ENCODE data around the gene ACAP3.

ACAP3 gene

DNA sequence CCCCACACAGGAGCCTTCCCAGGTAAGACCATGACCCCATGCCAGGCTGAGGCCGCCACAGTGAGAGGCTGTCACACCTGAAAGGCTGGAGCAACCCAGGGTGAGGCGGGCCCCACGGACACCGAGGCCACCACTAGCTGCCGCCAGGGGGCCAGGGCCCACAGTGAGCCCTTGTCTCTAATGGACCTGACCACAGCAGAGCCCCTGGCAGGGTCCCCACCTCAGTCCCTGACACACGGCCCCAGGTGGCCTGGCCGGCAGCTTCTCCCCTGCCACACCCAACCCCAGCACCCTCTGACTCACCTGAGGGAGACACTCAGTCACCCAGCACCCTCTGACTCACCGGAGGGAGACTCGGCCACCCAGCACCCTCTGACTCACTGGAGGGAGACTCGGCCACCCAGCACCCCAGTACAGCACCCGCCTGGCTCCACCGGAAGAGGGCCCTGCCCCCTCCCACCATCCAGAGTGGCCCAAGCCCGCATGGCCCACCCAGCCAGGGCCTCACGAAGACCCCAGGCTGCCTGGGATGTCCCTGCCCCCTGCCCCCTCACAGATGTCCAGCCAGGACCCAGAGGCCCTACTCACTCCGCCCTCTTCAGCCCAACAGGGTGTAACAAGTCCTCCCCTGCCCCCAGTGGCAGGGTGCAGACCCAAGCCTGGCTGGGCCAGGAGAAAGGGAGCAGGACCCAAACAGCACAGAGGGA, 37.1 kb upstream of the ACAP3 start:
- H3K4me3 ChIP-seq (ENCODE audit: low read depth, low read length), result no peak overlapping the region
- TF ChIP-seq, protein P1, sequence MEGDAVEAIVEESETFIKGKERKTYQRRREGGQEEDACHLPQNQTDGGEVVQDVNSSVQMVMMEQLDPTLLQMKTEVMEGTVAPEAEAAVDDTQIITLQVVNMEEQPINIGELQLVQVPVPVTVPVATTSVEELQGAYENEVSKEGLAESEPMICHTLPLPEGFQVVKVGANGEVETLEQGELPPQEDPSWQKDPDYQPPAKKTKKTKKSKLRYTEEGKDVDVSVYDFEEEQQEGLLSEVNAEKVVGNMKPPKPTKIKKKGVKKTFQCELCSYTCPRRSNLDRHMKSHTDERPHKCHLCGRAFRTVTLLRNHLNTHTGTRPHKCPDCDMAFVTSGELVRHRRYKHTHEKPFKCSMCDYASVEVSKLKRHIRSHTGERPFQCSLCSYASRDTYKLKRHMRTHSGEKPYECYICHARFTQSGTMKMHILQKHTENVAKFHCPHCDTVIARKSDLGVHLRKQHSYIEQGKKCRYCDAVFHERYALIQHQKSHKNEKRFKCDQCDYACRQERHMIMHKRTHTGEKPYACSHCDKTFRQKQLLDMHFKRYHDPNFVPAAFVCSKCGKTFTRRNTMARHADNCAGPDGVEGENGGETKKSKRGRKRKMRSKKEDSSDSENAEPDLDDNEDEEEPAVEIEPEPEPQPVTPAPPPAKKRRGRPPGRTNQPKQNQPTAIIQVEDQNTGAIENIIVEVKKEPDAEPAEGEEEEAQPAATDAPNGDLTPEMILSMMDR (IDR thresholded peaks at IDR 0.05; ENCODE audit: low read depth, low read length), result no peak
- TF ChIP-seq, protein P2, sequence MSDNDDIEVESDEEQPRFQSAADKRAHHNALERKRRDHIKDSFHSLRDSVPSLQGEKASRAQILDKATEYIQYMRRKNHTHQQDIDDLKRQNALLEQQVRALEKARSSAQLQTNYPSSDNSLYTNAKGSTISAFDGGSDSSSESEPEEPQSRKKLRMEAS (IDR thresholded peaks at IDR 0.05; ENCODE audit: low read depth, low read length), result no peak
- TF ChIP-seq POLR2A (IDR thresholded peaks at IDR 0.05; ENCODE audit: extremely low read depth, insufficient read length) (no peak), MYC (IDR thresholded peaks at IDR 0.05; ENCODE audit: low read depth, low read length) (no peak)
- no peak for DNase-seq (ENCODE audit: low read depth)

DNA sequence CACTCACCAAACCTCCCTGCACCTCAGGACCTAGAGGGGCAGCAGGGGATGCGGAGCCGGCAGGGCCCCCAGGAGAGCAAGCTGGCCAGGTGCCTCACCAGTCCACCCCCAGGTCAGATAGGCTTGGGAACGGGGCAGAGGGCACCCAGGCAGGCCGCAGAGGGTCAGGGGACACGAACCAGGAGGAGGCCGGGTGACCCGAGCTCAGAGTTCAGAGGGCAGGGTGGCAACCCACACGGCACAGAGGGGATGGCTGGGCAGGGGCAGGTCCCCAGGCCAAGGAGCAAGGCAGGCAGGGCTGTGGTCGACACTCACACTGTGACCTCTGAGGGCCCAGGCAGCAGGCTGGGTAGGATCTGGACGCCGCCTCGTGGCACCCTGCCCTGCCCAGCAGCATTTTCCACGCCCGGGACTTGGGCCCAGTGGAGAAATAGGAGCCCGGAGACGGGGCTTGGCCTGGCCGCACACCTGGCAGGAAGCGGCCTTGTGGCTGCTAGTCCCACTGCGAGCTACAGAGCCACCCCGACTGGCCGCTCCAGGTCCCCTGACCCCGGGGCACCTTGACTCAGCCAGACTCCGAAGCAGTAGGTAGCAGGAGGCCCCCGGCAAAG, 36.2 kb upstream of the ACAP3 start:
- DNase-seq (ENCODE audit: low read depth), result no peak
- TF ChIP-seq, protein P2 (IDR thresholded peaks at IDR 0.05; ENCODE audit: low read depth, low read length), result no peak
- TF ChIP-seq MYC (IDR thresholded peaks at IDR 0.05; ENCODE audit: low read depth, low read length) (no peak), POLR2A (IDR thresholded peaks at IDR 0.05; ENCODE audit: extremely low read depth, insufficient read length) (no peak)
- TF ChIP-seq, protein P1 (IDR thresholded peaks at IDR 0.05; ENCODE audit: low read depth, low read length), result no peak
- H3K4me3 ChIP-seq (ENCODE audit: low read depth, low read length), result no peak overlapping the region

DNA sequence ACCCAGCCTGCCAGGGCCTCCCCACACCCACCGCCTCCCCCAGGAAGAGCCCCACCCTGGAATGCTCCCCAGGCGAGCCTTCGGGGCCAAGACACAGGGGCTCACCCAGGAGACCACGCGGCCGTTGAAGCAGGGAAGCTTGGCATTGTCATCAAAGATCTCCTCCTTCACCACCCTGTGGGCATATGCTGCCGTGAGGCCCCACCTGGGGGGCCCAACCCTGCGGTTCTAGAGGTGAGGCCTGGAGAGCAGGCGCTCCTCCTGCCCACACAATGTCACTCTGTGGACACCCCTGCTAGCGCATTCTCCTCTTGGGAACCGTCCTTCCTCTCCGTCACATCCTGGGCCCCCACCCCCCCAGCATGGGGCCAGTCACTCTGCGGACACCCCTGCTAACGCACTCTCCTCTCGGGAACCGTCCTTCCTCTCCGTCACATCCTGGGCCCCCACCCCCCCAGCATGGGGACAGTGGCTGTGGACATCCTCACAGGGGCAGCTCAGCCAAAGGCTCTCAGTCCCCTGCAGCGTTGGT, 34.9 kb upstream of the ACAP3 start:
- TF ChIP-seq, protein P2 (IDR thresholded peaks at IDR 0.05; ENCODE audit: low read depth, low read length), result no peak
- TF ChIP-seq MYC (IDR thresholded peaks at IDR 0.05; ENCODE audit: low read depth, low read length) (no peak), POLR2A (IDR thresholded peaks at IDR 0.05; ENCODE audit: extremely low read depth, insufficient read length) (no peak)
- TF ChIP-seq, protein P1 (IDR thresholded peaks at IDR 0.05; ENCODE audit: low read depth, low read length), result no peak
- no peak overlapping the region for H3K4me3 ChIP-seq (ENCODE audit: low read depth, low read length)
- no peak for DNase-seq (ENCODE audit: low read depth)

DNA sequence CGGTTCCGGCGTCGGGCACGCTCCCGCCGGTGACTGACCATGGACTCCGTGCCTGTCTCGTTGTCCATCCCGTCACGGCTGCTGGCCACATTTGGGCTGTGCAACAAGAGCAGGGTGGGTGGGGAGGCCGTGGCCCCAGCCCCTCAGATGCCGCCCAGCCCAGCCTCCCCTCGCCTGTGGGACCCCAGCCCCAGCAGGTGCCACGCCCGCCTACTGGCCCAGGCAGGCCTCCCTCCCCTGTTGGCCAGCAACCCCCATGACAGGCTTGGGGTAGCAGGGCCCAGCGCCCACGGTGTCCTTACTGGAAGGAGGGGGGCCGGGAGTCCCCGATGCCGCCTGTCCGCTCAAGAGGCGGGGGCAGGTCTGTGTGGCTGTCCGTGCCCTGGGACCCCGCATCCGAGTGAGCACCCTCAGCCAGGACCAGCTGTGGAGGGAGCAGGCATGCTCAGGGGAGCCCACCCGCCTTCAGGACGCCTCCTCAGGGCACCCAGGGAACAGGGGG, 34.4 kb upstream of the ACAP3 start:
- no peak overlapping the region for H3K4me3 ChIP-seq (ENCODE audit: low read depth, low read length)
- TF ChIP-seq POLR2A (IDR thresholded peaks at IDR 0.05; ENCODE audit: extremely low read depth, insufficient read length) (no peak), MYC (IDR thresholded peaks at IDR 0.05; ENCODE audit: low read depth, low read length) (no peak)
- TF ChIP-seq, protein P2 (IDR thresholded peaks at IDR 0.05; ENCODE audit: low read depth, low read length), result no peak
- TF ChIP-seq, protein P1 (IDR thresholded peaks at IDR 0.05; ENCODE audit: low read depth, low read length), result no peak
- DNase-seq (ENCODE audit: low read depth), result no peak

DNA sequence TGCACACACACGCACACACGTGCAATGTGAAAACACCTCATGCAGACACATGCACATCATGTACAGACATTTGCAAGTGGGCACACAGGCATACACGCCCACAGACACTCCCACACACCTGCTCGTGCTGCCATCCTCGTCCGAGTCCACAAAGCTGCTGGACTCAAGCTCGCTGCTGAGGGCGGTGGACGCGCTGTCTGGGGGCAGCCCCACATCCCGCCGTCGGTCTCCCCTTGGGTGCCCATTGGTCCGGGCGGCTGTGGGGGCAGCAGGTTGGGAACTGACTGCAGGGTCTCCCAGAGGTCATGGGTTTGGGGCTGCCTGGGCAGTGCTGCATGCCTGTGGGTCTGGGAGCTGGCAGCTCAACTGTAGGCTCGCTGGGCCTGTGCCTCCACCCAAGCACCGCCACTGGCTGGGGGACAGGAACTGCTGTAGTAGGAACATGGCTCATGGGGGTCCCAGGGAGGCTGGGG, 33.9 kb upstream of the ACAP3 start:
- DNase-seq (ENCODE audit: low read depth), result no peak
- no peak for TF ChIP-seq POLR2A (IDR thresholded peaks at IDR 0.05; ENCODE audit: extremely low read depth, insufficient read length)
- TF ChIP-seq, protein P2 (IDR thresholded peaks at IDR 0.05; ENCODE audit: low read depth, low read length), result no peak
- no peak for TF ChIP-seq MYC (IDR thresholded peaks at IDR 0.05; ENCODE audit: low read depth, low read length)
- TF ChIP-seq, protein P1 (IDR thresholded peaks at IDR 0.05; ENCODE audit: low read depth, low read length), result no peak
- H3K4me3 ChIP-seq (ENCODE audit: low read depth, low read length), result no peak overlapping the region
